Stimulated activated CD4-positive, alpha-beta T cell treated with anti-CD3 and anti-CD28 coated beads, Interleukin-1b, Interleukin-23, amount 100 ng/mL, for 24 hours (primary cell): ENCODE data around the gene PLCH1.
"Not testable (repeated sequence)": the region's sequence is repeated elsewhere in the genome, so short reads cannot be mapped to it uniquely, and the experiment has no call there.

Experiments used
- DNase-seq, 4 experiments: peaks; one replicate each; pipeline ENCODE4 v3.0.0-alpha.2; 2020; ENCODE audit warnings: low read depth in 4 of 4, low spot score in 1 of 4

The PLCH1 gene

DNA sequence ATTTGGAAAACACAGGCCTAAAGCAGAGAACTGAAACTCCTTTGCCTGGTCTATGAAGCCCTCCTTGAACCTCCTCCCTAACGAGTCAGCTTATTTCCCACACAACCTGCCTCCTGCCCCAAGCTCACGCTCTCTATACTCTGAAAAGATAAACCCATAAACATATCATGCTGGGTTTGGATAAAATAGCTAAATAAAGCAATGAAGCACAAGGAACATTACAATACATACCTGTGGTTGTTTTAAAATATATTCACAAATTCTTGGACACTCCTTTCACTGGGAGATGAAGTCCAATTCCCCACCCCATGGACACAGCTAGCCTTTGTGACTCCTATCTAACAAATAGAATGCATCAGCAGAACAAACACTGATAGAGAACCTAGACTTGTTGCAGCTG, 98.2 kb downstream of the PLCH1 start:
- DNase-seq: no peak

DNA sequence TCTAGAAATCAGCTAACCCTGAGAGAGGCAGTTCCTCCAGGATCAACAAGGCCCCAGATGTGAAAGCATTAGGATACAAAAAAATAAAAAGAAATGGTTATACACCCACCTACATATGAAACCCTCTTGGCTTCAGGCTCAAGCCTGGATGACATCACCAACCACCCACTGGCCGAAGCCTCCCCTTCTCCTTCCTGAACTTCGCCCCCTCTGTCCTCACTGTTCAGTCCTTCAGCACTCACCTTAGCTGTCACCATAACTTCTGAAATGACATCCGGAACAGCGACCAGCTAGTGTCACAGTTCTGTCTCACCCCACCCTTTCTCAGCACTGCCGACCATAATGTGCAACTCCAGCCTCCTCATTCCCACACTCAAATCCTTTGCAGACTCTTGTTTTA, 98.7 kb downstream of the PLCH1 start:
- DNase-seq: no peak

DNA sequence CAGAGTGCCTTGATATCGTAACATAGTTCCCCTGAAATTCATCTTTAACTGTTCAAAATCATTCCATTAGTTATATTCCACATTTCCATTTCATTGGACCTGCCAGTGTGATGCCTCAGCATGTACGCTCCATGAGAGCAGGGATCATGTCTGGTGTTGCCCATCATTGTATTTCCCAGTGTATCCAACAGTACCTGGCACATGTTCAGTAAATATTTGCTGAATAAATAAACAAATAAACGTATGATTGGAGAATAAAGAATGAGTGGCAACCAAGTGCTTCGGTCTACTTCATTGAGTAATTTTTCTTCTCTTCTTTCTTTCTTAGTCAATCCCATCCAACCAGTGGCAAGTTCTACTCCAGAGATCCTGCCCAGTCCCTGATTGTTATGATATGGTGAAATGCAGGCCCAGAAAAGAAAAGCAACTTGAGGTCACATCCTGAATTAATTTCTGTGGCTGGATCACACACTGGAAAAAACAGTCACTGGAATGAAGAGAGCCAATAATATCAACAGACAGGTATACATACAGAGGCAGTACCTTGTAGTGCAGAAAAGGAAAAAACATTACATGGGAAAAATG, 101.2 kb downstream of the PLCH1 start:
- no peak for DNase-seq

DNA sequence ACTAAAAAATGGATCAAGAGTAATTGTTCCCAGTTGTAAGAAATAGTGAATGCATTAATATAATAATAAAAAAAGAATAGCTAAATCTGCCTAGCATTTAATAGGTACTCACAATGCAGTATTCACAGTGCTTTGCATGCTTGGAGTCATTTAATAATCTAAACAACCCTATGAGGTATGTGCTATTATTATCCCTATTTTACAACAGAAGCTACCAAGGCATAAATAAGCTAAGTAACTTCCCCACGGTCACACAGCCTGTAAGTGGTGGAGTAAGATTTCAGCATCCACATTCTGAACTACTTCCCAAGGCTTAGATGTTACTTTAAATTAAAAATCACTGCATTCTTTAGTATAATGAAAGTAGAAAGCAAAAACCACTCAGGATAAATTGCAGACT, 102.9 kb downstream of the PLCH1 start:
- DNase-seq: no peak

DNA sequence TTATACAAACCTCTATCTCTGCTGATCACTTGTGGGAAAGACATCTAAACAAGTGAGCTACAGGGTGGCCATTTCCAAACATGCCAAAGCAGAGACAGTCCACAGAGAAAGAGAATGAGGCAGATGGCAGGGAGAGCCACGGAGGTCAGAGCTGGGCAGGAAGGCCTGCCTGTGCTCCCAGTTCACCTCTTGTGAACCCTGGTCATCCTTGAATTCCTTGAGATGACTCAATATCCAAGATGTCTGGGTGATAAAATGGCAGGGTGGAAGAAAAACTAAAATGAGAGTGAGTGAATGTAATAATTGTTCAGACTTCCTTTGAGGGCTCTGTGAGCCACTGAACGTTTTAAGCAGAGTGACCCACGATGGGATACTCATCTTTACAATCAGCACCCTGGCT, 104.8 kb downstream of the PLCH1 start:
- no peak for DNase-seq

DNA sequence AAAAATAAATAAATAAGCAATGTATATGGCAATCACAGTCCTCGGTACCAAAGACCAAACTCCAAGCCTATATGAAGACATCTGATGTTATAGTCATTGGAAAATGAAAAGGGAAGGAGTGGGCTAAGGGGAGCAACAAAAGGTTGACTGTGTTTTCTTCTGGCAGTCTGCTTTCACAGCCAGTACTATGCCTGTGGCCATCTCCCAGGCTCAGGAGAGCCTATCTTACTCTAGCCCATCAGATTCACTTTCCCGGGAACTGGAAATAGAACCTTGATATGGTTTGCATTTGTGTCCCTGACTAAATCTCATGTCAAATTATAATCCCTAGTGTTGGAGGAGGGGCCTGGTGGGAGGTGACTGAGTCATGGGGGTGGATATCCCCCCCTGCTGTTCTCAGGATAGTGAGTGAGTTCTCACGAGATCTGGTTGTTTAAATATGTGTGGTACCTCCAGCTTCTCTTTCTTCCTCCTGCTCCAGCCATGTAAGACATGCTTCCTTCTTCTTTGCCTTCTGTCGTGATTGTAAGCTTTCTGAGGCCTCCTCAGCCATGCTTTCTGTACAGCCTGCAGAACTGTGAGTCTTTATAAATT, 105.3 kb downstream of the PLCH1 start:
- DNase-seq: no peak

DNA sequence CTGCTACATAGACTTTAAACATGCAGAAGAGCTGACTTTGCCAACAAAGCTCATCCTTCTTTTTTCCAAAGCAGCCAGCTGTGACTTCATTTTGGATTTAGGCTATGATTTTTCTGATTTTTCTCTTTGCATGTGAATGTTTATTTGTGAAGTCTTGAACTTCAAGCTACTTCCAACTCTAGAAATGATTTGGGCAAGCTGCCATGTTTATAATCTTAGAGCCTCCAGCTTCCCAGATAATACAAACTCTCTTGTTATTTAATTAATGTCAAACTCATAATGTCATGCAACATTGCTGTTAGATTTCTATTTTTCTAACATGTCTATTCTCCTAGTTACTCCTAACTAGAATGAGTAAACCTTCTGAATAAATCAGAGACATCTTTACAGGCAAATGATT, 106.4 kb downstream of the PLCH1 start:
- not testable (repeated sequence) for DNase-seq

DNA sequence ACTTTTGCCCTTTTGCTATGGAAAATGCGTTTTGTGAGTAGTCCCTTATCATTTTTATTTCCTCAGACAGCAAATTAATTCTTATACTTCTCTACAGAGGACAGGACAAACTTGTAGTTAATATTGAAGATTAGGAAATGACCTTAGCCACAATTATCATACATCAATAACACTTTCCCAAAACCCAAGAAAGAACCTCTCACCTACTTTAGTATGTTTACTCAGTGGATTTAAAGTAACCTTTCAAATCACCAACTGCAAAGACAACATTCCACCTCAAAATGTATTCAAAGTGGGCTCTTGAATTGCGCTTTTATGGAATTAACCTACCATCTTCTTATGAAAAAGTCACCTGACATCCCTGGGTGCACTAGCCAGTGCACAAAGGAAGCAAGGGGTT, 107.3 kb downstream of the PLCH1 start:
- DNase-seq: no peak

DNA sequence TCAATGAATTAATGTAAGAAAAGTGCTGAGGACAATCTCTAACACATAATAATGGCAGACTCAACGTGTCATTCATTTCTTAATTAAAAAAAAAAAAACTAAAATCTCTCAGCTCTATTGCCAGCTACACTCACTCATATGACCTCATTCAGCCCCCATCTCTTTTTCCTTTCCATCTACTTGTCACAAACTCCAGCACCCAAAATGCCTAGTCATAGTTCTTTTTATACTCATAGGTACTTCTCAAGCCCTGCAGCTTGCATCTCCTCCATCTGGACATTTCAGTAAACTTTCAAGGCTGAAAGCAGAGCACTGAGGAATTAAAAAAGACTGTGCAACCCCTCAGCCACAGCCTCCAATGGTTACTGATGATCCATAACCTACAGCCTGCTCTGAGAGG, 109.8 kb downstream of the PLCH1 start:
- no peak for DNase-seq

DNA sequence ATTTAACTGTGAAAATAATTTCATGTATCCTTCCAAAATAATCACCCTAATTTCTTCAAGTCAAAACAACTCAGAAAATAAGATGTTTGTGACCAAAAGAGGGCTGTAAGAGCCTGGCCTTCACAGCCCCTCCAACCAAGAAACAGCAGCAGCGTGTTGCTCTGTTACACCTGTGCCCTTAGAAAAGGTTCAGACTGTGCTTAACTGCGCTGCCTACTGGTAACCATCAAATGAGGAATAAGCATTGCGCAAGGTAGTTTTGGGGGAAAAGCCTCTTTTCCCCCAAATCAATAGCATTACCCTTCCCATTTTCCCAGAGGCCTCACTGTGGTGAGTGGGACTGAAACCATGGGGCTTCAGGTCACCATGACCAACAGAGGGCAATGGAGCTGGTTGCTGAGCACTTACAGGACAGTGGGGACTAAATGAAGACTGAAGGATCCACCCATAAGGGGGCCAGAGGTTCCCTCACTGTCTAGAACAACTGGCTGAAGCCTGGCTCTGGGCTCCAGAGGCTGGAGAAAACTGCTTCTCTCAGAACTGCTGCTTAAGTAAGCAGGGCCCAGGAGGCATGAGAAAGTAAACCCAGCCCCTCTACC, 110.7 kb downstream of the PLCH1 start:
- no peak for DNase-seq

DNA sequence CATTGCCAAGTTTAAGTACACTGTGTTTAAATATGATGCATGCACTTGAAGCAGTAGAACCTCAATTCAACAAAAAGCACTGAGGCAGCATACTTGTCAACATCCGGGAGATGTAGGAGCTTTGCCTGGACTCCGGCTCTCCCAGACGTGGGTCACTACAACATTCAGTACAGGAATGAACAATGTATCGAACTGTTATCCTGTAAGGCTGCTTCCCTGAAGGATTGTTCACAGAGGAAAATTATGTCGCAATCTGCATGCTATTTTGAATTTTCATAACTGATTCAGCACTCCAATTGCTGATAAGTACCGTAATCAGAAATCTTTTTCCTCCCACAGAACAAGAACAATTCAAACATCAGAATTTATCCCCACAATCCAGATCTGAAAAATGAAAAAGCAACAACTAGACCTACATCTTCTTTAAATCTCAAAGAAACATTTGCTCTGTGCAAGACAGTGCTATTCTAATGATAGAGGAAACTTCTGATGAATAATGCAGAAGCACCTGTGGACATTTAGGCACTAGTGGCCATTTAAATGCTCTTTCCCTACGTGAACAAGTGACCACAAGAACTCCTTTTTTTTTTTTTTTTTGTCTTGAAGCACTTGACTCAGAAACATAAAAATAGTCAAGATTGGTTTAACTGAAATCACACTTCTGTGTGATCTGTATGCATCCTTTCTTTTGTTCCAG, 113.4 kb downstream of the PLCH1 start:
- no peak for DNase-seq

DNA sequence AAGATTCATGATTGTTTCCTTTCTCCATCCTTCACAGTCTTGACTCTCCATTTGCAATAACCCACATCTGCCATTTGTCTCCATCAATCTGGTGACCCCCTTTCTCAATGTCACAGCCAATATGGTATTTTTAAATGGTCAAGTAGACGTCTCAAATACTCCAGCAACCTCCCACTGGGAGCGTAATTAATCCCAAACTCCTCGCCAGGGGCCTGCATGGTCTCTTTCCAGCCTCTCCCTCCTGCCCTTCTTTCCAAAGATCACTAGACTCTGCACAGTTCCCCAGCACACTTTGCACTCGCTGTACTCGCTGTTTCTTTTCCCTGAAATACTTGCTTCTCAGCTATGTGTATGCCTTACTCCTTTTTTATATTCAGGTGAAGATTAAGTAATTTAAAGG, 115.3 kb downstream of the PLCH1 start:
- no peak for DNase-seq

DNA sequence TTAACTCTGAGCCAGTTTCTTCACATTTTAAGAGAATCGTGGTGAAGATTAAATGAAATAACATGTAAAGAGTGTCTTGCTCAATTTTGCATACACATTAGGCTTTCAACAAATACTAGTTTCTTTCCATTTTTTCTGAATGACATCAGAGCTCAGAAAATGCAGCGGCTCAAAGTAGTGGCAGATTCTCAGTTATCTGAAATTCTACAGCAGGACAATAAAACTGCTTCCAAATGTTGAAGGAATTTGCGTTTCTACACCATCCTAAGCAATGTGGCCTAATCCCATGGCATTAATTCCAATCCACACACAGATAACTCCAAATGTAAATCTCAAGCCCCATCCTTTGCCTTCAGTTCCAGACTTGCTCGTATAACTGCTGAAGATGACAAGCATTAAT, 115.8 kb downstream of the PLCH1 start:
- no peak for DNase-seq

DNA sequence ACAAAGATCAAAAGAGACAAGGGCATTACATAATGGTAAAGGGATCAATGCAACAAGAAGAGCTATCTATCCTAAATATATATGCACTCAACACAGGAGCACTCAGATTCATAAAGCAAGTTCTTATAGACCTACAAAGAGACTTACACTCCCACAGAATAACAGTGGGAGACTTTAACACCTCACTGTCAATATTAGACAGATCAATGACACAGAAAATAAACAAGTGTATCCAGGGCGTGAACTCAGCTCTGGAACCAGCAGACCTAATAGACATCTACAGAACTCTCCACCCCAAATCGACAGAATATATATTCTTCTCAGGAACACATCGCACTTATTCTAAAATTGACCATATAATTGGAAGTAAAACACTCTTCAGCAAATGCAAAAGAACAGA, 122.2 kb downstream of the PLCH1 start:
- not testable (repeated sequence) for DNase-seq

DNA sequence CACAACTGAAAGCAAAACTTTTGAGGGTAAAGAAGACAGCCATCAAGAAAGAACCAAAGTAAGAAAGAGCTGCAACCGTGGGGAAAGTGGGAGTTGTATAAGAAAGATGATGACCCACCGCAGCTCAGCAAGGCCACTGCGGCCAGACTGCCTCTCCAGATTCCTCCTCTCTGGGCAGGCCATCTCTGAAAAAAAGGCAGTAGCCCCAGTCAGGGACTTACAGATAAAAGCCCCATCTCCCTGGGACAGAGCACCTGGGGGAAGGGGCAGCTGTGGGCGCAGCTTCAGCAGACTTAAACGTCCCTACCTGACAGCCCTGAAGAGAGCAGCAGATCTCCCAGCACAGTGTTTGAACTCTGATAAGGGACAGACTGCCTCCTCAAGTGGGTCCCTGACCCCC, 124.3 kb downstream of the PLCH1 start:
- not testable (repeated sequence) for DNase-seq

DNA sequence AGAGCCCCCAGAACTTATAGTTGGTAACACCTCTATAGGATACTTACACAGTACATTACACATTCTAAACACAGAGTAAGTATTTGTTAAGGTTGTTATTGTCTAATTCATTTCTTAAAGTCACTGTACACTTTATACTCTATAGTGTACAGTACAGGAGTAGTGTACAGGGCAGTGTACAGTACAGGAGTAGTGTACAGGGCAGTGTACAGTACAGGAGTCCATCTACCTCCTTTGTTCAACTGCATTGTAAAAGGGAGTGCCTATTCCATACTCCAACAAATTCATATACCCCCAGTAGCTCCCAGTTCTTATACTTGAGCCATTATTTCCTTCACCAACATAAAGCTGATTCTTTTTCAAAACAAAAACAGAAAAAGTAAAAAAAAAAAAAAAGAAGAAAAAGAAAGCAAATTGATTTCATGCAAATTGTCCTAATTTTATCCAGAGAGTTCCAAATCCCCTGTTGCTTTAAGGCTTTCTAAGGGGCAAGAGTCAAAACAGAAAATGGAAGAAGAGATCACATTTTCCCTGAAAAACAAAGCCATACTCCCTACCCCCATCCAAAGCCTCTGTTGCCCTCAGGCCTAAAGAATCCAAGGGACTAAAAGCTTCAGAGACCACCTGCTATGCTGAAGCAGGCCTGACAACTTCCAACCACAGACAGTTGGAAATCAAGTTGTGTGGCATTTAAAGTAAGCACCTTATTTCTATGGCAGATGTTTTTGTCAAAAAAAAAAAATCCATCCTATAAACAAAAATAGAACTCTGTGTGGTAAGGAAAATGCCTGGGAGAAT, 125.6 kb downstream of the PLCH1 start:
- DNase-seq: no peak

DNA sequence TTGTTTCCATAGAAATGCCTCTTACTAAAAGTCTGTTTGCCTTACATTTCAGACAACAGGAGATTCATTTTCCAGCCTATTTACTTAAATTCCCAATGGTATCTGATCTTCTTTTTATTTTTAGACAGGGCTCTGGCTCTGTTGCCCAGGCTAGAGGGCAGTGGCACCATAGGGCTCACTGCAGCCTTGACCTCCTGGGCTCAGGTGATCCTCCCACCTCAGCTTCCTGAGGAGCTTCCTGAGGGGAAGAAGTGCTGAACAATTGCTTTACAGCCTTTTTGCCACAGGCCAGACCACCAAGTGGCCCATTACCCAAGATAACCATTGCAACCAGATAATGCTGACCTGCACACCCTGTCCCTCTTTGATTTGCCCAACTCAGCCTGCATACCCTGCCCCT, 126.3 kb downstream of the PLCH1 start:
- no peak for DNase-seq

DNA sequence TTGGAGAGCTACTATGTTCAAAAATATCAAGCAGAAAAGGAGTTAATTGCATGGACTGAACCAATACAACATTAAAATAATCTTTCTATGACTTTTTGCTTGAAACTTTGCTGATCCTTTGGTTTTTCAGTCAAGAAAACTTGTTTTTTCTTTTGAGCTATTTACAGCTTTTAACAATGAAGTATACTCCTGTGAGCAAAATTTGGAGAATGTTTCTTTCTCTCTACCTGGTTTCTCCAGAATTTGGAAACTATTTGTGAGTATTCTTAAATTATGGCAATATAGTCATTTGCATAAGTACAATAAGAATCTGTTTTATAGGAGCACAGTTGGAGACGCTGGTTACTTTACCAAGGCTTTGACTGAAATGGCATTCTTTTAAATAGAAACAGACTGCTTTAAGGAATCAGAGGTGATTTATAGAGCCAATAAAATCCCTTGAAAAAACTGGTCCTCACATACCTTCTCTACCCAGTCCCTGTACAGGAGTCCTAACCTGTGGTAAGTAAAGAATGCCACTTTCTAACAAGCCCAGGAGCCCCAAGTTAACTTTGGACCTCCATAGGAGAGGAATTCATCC, 127.4 kb downstream of the PLCH1 start:
- DNase-seq: no peak

DNA sequence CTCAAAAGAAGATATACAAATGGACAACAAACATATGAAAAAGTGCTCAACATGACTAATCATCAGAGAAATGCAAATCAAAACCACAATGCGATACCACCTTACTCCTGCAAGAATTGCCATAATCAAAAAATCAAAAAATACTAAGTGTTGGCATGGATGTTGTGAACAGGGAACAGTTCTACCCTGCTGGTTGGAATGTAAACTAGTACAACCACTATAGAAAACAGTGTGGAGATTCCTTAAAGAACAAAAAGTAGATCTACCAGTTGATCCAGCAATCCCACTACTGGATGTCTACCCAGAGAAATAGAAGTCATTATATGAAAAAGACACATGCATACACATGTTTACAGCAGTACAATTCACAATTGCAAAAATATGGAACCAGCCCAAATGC, 129.7 kb downstream of the PLCH1 start:
- not testable (repeated sequence) for DNase-seq

DNA sequence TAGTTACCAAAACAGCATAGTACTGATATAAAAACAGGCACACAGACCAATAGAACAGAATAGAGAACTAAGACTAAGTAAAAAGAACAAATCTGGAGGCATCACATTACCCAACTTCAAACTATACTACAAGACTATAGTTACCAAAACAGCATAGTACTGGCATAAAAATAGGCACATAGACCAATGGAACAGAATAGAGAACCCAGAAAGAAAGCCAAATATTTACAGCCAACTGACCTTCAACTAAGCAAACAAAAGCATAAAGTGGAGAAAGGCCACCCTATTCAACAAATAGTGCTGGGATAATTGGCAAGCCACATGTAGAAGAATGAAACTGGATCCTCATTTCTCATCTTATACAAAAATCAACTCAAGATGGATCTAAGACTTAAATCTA, 130.5 kb downstream of the PLCH1 start:
- not testable (repeated sequence) for DNase-seq

DNA sequence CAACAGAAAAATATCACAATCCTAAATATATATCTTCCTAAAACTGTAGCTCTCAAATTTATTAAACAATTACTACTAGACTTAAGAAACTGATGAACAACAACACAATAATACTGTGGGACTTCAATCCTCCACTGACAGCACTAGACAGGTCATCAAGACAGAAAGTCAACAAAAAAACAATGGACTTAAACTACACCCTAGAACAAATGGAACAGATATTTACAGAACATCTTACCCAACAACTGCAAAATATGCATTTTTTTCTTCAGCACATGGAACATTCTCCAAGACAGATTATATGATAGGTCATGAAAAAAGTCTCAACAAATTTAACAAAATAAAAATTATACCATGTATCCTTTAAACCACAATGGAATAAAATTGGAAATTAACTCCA, 133.4 kb downstream of the PLCH1 start:
- DNase-seq: no peak
